OCI-LY3 (cell line): ENCODE data around the gene PTAR1.

Experiments used
- H2AFZ ChIP-seq: fragments of 200-600, 300-600 bp; shearing (Covaris generic); 2 replicates; pipeline ENCODE4 v1.6.0; 2014; ENCODE audit warnings: antibody characterized with exemption, low read depth, low read length
- H3K27ac ChIP-seq: fragments of 200-600, 300-600 bp; sonication (generic); 2 replicates; pipeline ENCODE4 v1.5.1; 2014; ENCODE audit warnings: mild to moderate bottlenecking, low read length, moderate library complexity, mixed read lengths
- H3K27me3 ChIP-seq: fragments of 200-600, 300-600 bp; sonication (generic); 2 replicates; pipeline ENCODE4 v1.6.1; 2014; ENCODE audit warnings: low read depth, low read length, mixed read lengths
- H3K36me3 ChIP-seq: fragments of 200-600, 300-600 bp; sonication (generic); replicated peaks from 2 replicates; pipeline ENCODE3; 2014; ENCODE audit warnings: low read depth, low read length, mixed read lengths
- H3K4me1 ChIP-seq: fragments of 300-600, 200-600 bp; sonication (generic); 2 replicates; pipeline ENCODE4 v1.6.1; 2014; ENCODE audit warnings: low read length, mixed read lengths
- H3K4me2 ChIP-seq: fragments of 200-600, 300-600 bp; sonication (generic); 2 replicates; pipeline ENCODE4 v1.6.1; 2014; ENCODE audit warnings: low read length, mixed read lengths
- H3K4me3 ChIP-seq: fragments of 300-600, 200-600 bp; sonication (generic); 2 replicates; pipeline ENCODE4 v1.5.1; 2014; ENCODE audit warnings: antibody characterized with exemption, mild to moderate bottlenecking, low read length, moderate library complexity
- H3K79me2 ChIP-seq: fragments of 300-600, 200-600 bp; shearing (Covaris generic); 2 replicates; pipeline ENCODE4 v1.6.1; 2014; ENCODE audit warnings: mild to moderate bottlenecking, low read length, mixed read lengths
- H3K9ac ChIP-seq: fragments of 300-600, 200-600 bp; shearing (Covaris generic); 2 replicates; pipeline ENCODE4 v1.6.0; 2014; ENCODE audit warnings: mild to moderate bottlenecking, low read length, moderate library complexity
- H3K9me3 ChIP-seq: fragments of 200-600, 300-600 bp; shearing (Covaris generic); 2 replicates; pipeline ENCODE4 v1.6.1; 2014; ENCODE audit warnings: low read length, mixed read lengths; ENCODE audit not compliant: insufficient read depth
- H4K20me1 ChIP-seq: fragments of 200-600, 300-600 bp; sonication (generic); 2 replicates; pipeline ENCODE4 v1.6.1; 2016; ENCODE audit warnings: low read length, mixed read lengths; ENCODE audit not compliant: insufficient read depth
- EZH2phosphoT487 ChIP-seq: fragments of 200-600 bp; shearing (Covaris generic); IDR thresholded peaks from 2 replicates; pipeline ENCODE4 v1.6.1; 2018; ENCODE audit warnings: antibody characterized with exemption, mixed run types, low read depth
- TF ChIP-seq, protein P1 (sequence below): fragments of 200-600, 300-600 bp; sonication (generic); IDR thresholded peaks from 2 replicates; pipeline ENCODE4 v1.5.1; 2014; ENCODE audit warnings: antibody characterized with exemption, low read length, low read depth

PTAR1 gene

DNA sequence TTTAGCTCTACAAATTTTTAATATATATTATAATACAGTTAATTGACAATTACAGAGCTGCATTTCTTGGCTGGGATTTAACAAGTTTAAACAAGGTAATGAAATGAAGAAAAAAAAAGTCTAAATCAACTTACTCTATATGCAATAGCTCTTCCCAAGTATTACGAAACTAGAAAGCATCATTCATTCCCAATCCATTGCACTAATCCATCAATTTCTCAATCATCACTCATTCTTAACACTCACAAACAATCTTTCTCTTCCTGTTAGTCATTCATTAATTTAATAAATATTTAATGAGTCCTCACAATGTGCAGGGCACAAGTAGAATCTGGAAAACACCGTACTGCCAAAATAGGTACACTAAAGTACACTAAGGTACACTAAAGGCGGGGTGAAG is 44.7 kb downstream of the PTAR1 start:
- Histone ChIP-seq H3K27ac (no peak overlapping the region), H3K9me3 (no peaks in the 10 kb centered on the region), H3K27me3 (no peaks in the 10 kb centered on the region)

DNA sequence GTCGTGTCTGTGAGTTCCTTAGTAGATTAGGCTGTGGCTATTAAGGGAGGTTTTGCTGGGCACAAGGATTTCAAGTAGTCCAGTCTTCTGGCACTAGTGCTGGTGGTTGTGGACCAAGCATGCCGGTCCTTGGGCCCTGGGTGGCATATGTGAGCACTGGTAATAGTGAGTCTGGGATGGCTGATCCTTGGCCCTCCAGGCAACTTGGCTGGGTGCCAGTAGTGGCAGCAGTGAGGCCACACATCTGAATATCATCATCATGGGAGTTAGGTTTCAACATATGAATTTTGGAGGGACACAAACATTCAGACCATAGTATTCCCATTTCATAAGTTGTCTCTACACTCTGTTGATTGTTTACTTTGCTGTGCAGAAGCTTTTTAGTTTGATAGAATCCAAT is 62.3 kb downstream of the PTAR1 start:
- Histone ChIP-seq H3K9me3 (peaks cover 13% of the 10 kb centered on the region), H2AFZ (no peak overlapping the region), H3K27ac (no peak overlapping the region), H3K9ac (no peak overlapping the region), H3K79me2 (no peaks in the 10 kb centered on the region), H3K36me3 (no peaks in the 10 kb centered on the region), H3K4me2 (no peak overlapping the region), H3K27me3 (no peaks in the 10 kb centered on the region), H4K20me1 (no peaks in the 10 kb centered on the region), H3K4me3 (no peak overlapping the region), H3K4me1 (no peaks in the 10 kb centered on the region)
- TF ChIP-seq, protein P1, sequence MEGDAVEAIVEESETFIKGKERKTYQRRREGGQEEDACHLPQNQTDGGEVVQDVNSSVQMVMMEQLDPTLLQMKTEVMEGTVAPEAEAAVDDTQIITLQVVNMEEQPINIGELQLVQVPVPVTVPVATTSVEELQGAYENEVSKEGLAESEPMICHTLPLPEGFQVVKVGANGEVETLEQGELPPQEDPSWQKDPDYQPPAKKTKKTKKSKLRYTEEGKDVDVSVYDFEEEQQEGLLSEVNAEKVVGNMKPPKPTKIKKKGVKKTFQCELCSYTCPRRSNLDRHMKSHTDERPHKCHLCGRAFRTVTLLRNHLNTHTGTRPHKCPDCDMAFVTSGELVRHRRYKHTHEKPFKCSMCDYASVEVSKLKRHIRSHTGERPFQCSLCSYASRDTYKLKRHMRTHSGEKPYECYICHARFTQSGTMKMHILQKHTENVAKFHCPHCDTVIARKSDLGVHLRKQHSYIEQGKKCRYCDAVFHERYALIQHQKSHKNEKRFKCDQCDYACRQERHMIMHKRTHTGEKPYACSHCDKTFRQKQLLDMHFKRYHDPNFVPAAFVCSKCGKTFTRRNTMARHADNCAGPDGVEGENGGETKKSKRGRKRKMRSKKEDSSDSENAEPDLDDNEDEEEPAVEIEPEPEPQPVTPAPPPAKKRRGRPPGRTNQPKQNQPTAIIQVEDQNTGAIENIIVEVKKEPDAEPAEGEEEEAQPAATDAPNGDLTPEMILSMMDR: no peak
- no peak for TF ChIP-seq EZH2phosphoT487

More for the DNA sequence above, 44.7 kb downstream of the PTAR1 start:
- no peak for TF ChIP-seq EZH2phosphoT487
- TF ChIP-seq, protein P1: no peak
- Histone ChIP-seq H3K4me1 (no peaks in the 10 kb centered on the region), H3K4me2 (no peak overlapping the region), H2AFZ (no peak overlapping the region), H3K36me3 (peaks cover 15% of the 10 kb centered on the region), H4K20me1 (no peaks in the 10 kb centered on the region), H3K79me2 (no peaks in the 10 kb centered on the region), H3K4me3 (no peak overlapping the region), H3K9ac (no peak overlapping the region)

DNA sequence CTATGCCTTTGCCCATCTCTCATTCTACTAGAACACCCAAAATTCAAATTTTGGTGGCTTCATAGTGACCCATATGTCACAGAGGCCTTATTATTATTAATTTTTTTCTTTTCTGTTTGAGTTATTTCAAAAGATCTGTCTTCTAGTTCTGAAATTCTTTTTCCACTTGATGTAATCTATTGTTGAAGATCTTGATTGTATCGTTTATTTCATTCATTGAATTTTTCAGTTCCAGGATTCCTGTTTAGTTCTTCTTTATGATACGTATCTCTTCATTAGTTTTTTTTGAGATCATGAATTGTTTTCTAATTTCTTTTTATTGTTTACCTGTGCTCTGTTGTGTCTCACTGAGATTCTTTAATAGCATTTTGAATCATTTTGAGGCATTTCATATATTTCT is 63.0 kb downstream of the PTAR1 start:
- Histone ChIP-seq H3K9me3 (peaks cover 13% of the 10 kb centered on the region), H3K4me1 (no peaks in the 10 kb centered on the region)

DNA sequence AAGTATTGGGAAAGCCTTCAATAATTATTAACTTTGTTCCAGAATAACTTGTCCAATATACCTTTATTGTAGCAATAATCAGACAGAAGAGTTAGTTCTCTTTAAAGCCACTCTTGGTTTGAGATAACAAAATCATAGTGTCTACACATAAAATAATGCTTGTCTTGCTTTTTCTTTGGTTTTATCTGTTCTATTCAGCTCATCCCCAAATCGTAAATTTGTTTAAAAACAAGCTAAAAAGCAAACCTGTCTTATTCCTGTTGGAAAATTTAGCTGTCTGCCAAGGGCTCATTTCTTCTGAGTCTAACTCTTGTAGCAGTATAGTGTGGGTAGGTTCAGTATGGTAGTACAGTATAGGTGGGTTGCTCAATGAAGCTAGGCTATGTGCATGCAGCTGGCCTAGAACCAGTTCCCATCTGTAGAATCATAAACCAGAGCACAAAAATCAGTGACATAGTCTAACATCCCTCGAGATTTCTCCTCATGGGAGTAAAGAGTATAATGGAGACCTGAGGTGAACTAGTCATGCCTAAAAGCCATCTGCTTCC is 69.7 kb downstream of the PTAR1 start:
- no peaks in the 10 kb centered on the region for H3K4me1 ChIP-seq
- H3K36me3 ChIP-seq: no peaks in the 10 kb centered on the region
- no peaks in the 10 kb centered on the region for H3K79me2 ChIP-seq
- H3K27ac ChIP-seq: no peak overlapping the region
- no peak overlapping the region for H3K4me2 ChIP-seq
- H4K20me1 ChIP-seq: no peaks in the 10 kb centered on the region
- H2AFZ ChIP-seq: no peak overlapping the region
- no peak overlapping the region for H3K9ac ChIP-seq
- no peaks in the 10 kb centered on the region for H3K27me3 ChIP-seq
- H3K9me3 ChIP-seq: no peaks in the 10 kb centered on the region
- H3K4me3 ChIP-seq: no peak overlapping the region
- TF ChIP-seq EZH2phosphoT487: no peak
- TF ChIP-seq, protein P1: no peak

More for the DNA sequence above, 63.0 kb downstream of the PTAR1 start:
- Histone ChIP-seq H4K20me1 (no peaks in the 10 kb centered on the region), H3K4me2 (no peak overlapping the region), H2AFZ (no peak overlapping the region), H3K27ac (no peak overlapping the region), H3K27me3 (no peaks in the 10 kb centered on the region), H3K9ac (no peak overlapping the region), H3K36me3 (no peaks in the 10 kb centered on the region), H3K79me2 (no peaks in the 10 kb centered on the region), H3K4me3 (no peak overlapping the region)
- TF ChIP-seq, protein P1: no peak
- TF ChIP-seq EZH2phosphoT487: no peak
